ENCODE measurements around the gene LHX2. TPM values are rescaled to one million over a fixed set of nuclear protein-coding genes. Genes with fewer than 3 reads are reported as not detected.
A peak's percentile ranks its signal among the peaks of the same experiment; 100 is the strongest.

LHX2 gene
- total RNA-seq, 2 experiments from 2014 or later = not detected

- CTCF ChIA-PET = no interaction called here
- intact Hi-C loops (cut with micrococcal nuclease) = no loop called here
- TF ChIP-seq CTCF (IDR thresholded peaks at IDR 0.05) = no peak
- Mint-ChIP-seq H3K4me1 (ENCODE audit: low read depth) (peaks cover 35% of the 10 kb centered on the region), H3K9me3 (no peaks in the 10 kb centered on the region), H3K4me3 (no peak overlapping the region), H3K36me3 (ENCODE audit: low read depth) (peaks cover 2% of the 10 kb centered on the region), H3K27me3 (peaks cover 66% of the 10 kb centered on the region), H3K27ac (no peak overlapping the region)
- no peak for DNase-seq
- no peak for ATAC-seq
- POLR2A ChIA-PET = interaction anchor here (0.6 kb wide), 1 partner anchor 1090 kb away, joined by 4 read pairs; no protein-coding TSS in a partner anchor
Observed at GRCh38 chr9:124014211-124014955, 2.8 kb downstream of the LHX2 start.

- TF ChIP-seq CTCF (IDR thresholded peaks at IDR 0.05) = no peak
- ATAC-seq (no peak), DNase-seq (no peak)
- ChIA-PET POLR2A (no interaction called here), CTCF (no interaction called here)
- Mint-ChIP-seq H3K9me3 (no peaks in the 10 kb centered on the region), H3K27ac (no peak overlapping the region), H3K4me1 (ENCODE audit: low read depth) (peaks cover 29% of the 10 kb centered on the region), H3K4me3 (peak overlapping the region; percentile 7), H3K36me3 (ENCODE audit: low read depth) (peaks cover 2% of the 10 kb centered on the region), H3K27me3 (peaks cover 65% of the 10 kb centered on the region)
- intact Hi-C loops (cut with micrococcal nuclease) = no loop called here
Observed at GRCh38 chr9:124014956-124015660, 3.5 kb downstream of the LHX2 start.

- TF ChIP-seq CTCF (IDR thresholded peaks at IDR 0.05) = no peak
- Mint-ChIP-seq H3K27me3 (peaks cover 65% of the 10 kb centered on the region), H3K27ac (no peak overlapping the region), H3K9me3 (no peaks in the 10 kb centered on the region), H3K4me1 (ENCODE audit: low read depth) (peaks cover 28% of the 10 kb centered on the region), H3K4me3 (peak overlapping the region; percentile 7), H3K36me3 (ENCODE audit: low read depth) (no peaks in the 10 kb centered on the region)
- DNase-seq (no peak), ATAC-seq (no peak)
- intact Hi-C loops (cut with micrococcal nuclease) = no loop called here
- CTCF ChIA-PET = no interaction called here
- POLR2A ChIA-PET = no interaction called here
Observed at GRCh38 chr9:124015661-124016131, 4.1 kb downstream of the LHX2 start.

GRCh38 chr9:124016175-124017050 is 4.8 kb downstream of the LHX2 start:
- peak; percentile 10 for ATAC-seq
- Mint-ChIP-seq H3K4me3 (peak overlapping the region; percentile 56), H3K4me1 (ENCODE audit: low read depth) (peaks cover 31% of the 10 kb centered on the region), H3K27ac (peak overlapping the region; percentile 39), H3K27me3 (peaks cover 70% of the 10 kb centered on the region), H3K36me3 (ENCODE audit: low read depth) (no peaks in the 10 kb centered on the region), H3K9me3 (no peaks in the 10 kb centered on the region)
- ChIA-PET POLR2A (no interaction called here), CTCF (no interaction called here)
- intact Hi-C loops (cut with micrococcal nuclease) = no loop called here
- TF ChIP-seq CTCF (IDR thresholded peaks at IDR 0.05) = no peak
- no peak for DNase-seq

Measured in activated CD8-positive, alpha-beta T cell treated with anti-CD3 and anti-CD28 coated beads for 36 hours (primary cell).